ENCODE data around the gene LCN12.

Gene LCN12

GRCh38 chr9:136945333-136946227 is 6.5 kb upstream of the LCN12 start:
- DNase-seq: no peak

GRCh38 chr9:136946228-136947027 is 5.6 kb upstream of the LCN12 start:
- DNase-seq: no peak

- DNase-seq: no peak
Observed at GRCh38 chr9:136947028-136947891, 4.8 kb upstream of the LCN12 start.

GRCh38 chr9:136947955-136948510 is 4.0 kb upstream of the LCN12 start:
- DNase-seq: no peak

- no peak for DNase-seq
Observed at GRCh38 chr9:136949239-136949816, 2.7 kb upstream of the LCN12 start.

GRCh38 chr9:136949817-136950655 is 2.0 kb upstream of the LCN12 start:
- DNase-seq: peak; percentile 43

GRCh38 chr9:136950656-136951276 is 1.3 kb upstream of the LCN12 start:
- DNase-seq: no peak

GRCh38 chr9:136952321-136952850 is 313 bp downstream of the LCN12 start:
- DNase-seq: no peak

- DNase-seq: no peak
Observed at GRCh38 chr9:136952876-136953770, 1.1 kb downstream of the LCN12 start.

- no peak for DNase-seq
Observed at GRCh38 chr9:136953771-136954269, 1.7 kb downstream of the LCN12 start.

- DNase-seq: no peak
Observed at GRCh38 chr9:136954270-136955083, 2.4 kb downstream of the LCN12 start.

- no peak for DNase-seq
Observed at GRCh38 chr9:136955202-136955942, 3.3 kb downstream of the LCN12 start.

- DNase-seq: no peak
Observed at GRCh38 chr9:136955943-136956335, 3.9 kb downstream of the LCN12 start.

GRCh38 chr9:136956604-136957003 is 4.5 kb downstream of the LCN12 start:
- DNase-seq: no peak

GRCh38 chr9:136957461-136957860 is 5.4 kb downstream of the LCN12 start:
- no peak for DNase-seq

GRCh38 chr9:136957901-136958300 is 5.8 kb downstream of the LCN12 start:
- no peak for DNase-seq

GRCh38 chr9:136958473-136958872 is 6.4 kb downstream of the LCN12 start:
- DNase-seq: no peak

All from NCI-H524 treated with DMSO at 0.1 percent for 48 hours (cell line).